Measurements from ENCODE around the gene IFITM5. TPM values are rescaled to one million over a fixed set of nuclear protein-coding genes. Genes with fewer than 3 reads are reported as not detected.
"Not testable (repeated sequence)": the region's sequence is repeated elsewhere in the genome, so short reads cannot be mapped to it uniquely, and the experiment has no call there.

The IFITM5 gene
- total and polyA plus RNA-seq, 9 of the 15 experiments (the other 6 are each of a cell fraction or from before 2014, with no cell fraction given) = 0.19 TPM; not detected in 8

DNA sequence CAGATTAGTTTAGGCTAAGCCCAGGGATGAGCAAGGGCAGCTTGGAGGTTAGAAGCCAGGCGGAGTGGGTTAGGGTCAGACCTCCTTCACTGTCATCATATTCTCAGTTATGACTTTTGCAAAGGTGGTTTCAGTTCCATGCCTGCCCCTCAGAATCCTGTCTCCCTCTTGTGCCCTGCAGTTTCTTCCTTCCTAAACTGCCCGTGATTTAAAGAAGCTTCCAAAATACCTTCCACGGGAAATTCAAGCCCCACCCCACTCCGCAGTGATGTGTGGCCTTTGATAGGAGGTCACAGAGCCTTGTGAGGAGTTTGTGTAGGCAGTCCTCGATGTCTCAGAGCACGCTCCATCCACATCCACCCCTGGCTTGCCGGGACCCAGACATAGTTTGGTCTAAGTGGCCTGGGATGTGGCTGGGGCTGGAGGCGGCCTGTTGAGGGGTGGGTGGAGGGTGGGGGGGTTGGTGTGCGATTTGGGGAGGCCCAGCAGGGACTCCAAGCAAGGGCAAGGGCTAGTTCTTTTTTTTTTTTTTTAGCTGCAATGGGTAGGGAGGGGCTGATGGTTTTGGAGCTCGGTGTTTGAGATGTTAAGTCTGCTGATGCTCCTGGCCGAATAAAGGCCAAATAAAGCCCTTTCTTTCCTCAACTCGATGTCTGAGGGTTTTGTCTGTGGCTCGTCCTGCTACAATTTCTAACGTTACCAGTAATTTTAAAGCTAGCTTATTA lies 12.9 kb upstream of the IFITM5 start (continued):
- TF ChIP-seq, protein P1, sequence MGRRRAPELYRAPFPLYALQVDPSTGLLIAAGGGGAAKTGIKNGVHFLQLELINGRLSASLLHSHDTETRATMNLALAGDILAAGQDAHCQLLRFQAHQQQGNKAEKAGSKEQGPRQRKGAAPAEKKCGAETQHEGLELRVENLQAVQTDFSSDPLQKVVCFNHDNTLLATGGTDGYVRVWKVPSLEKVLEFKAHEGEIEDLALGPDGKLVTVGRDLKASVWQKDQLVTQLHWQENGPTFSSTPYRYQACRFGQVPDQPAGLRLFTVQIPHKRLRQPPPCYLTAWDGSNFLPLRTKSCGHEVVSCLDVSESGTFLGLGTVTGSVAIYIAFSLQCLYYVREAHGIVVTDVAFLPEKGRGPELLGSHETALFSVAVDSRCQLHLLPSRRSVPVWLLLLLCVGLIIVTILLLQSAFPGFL (CRISPR knock-in tag; IDR thresholded peaks at IDR 0.05) = no peak
- TF ChIP-seq NFATC3 (IDR thresholded peaks at IDR 0.05) = no peak
- no peak for TF ChIP-seq NCOR1 (IDR thresholded peaks at IDR 0.05)
- TF ChIP-seq CREB3L1 (IDR thresholded peaks at IDR 0.05; ENCODE audit: borderline replicate concordance, low read depth) = no peak
- TF ChIP-seq CREBBP (IDR thresholded peaks at IDR 0.05; ENCODE audit: low read depth, low read length) = no peak
- TF ChIP-seq ZNF121 (CRISPR knock-in tag; conservative IDR thresholded peaks at IDR 0.05) = no peak

GRCh38 chr11:311013-311748 lies 11.9 kb upstream of the IFITM5 start:
- intact Hi-C loops (cut with micrococcal nuclease) = loop anchor here (5.0 kb wide), 1 partner anchor 44 kb away; no protein-coding TSS in a partner anchor
- Histone ChIP-seq H3K79me2 (ENCODE audit: control insufficient read depth, insufficient read depth, low read length) (peaks cover 67% of the 10 kb centered on the region), H3K27ac (ENCODE audit: extremely low read depth, low read depth, low read length) (peak overlapping the region; percentile 87), H3K9ac (ENCODE audit: insufficient read depth in 1 of 2, low read depth in 2 of 2, low read length in 2 of 2) (peak overlapping the region; percentile 0 to 82; a peak in 3 of 4 replicates), H3K4me1 (replicated peaks in 1 of 2; ENCODE audit: control insufficient read depth in 2 of 2, insufficient read depth in 2 of 2, low read length in 2 of 2) (peaks cover 27 to 53% of the 10 kb centered on the region in 2 experiments), H2AFZ (ENCODE audit: low read depth, low read length) (peak overlapping the region; percentile 45; the same call in 1 of the 2 replicates), H3K36me3 (ENCODE audit: control insufficient read depth, insufficient read depth, low read length) (peaks cover 17% of the 10 kb centered on the region; the same call in 1 of the 3 replicates), H3K4me2 (ENCODE audit: insufficient read depth, low read length) (peak overlapping the region; percentile 95), H3K4me3 (peak overlapping the region; percentile 17; the same call in 1 of the 2 replicates)
- H4K20me1 ChIP-seq (replicated peaks; ENCODE audit: control insufficient read depth, insufficient read depth, low read length); BruUV-seq (replicated peaks); H3K9me1 ChIP-seq (ENCODE audit: control insufficient read depth, insufficient read depth, low read length); DNase-seq (ENCODE audit: extremely low read depth in 1 of 4, low spot score in 3 of 4); CTCF ChIA-PET (ENCODE audit: low intra/inter-chr PET ratio); H3K9me3 ChIP-seq (replicated peaks; ENCODE audit: control insufficient read depth, insufficient read depth, low read depth, low read length); H3K27me3 ChIP-seq (ENCODE audit: control insufficient read depth in 2 of 2, insufficient read depth in 2 of 2, low read length in 2 of 2): not testable (repeated sequence)
- peak; percentile 56 for FAIRE-seq
- POLR2A ChIA-PET = interaction anchor here (0.6 to 2.1 kb wide), 2 partner anchors 16 to 450 kb away, joined by 3 to 9 read pairs; no protein-coding TSS in a partner anchor
- peak; percentile 47 for ATAC-seq
- 0% methylated on average over 5 of the region's 71 CpGs for WGBS (ENCODE audit: insufficient coverage, low coverage, missing lambda C conversion rate)
- in situ Hi-C loops (cut with MboI) = loop anchor here (5.0 kb wide), 1 partner anchor 41 kb away; no protein-coding TSS in a partner anchor

Measured in K562 (cell line).